ENCODE data around the gene DUSP2.

Gene DUSP2

GRCh38 chr2:96106991-96107707, 38.1 kb downstream of the DUSP2 start:
- no peaks in the 10 kb centered on the region for H4K20me1 ChIP-seq (ENCODE audit: insufficient read depth, low read length)
- H3K4me1 ChIP-seq (ENCODE audit: insufficient read depth, low read length, severe bottlenecking) = no peaks in the 10 kb centered on the region
- no peak overlapping the region for H3K4me3 ChIP-seq (ENCODE audit: low read depth, low read length, poor library complexity, severe bottlenecking)
- H3K79me2 ChIP-seq (ENCODE audit: insufficient read depth, low read length) = no peaks in the 10 kb centered on the region
- H3K4me2 ChIP-seq (ENCODE audit: low read length) = no peak overlapping the region
- no peak overlapping the region for H2AFZ ChIP-seq (ENCODE audit: low read length)
- H3K9me3 ChIP-seq (ENCODE audit: low read length) = peaks cover 5% of the 10 kb centered on the region; the same call in 1 of the 2 replicates
- no peaks in the 10 kb centered on the region for H3K9me2 ChIP-seq (ENCODE audit: low read depth, low read length)
- H3K9ac ChIP-seq (ENCODE audit: low read length) = no peak overlapping the region
- no peaks in the 10 kb centered on the region for H3F3A ChIP-seq (ENCODE audit: insufficient read depth, low read length)
- no peaks in the 10 kb centered on the region; the same call in 1 of the 2 replicates for H3K36me3 ChIP-seq (ENCODE audit: insufficient read depth, low read length)
- no peak overlapping the region for H3K27ac ChIP-seq (ENCODE audit: low read depth, low read length, poor library complexity, severe bottlenecking)
- TF ChIP-seq CTCF (IDR thresholded peaks at IDR 0.05; ENCODE audit: low read length) (no peak), EZH2 (IDR thresholded peaks at IDR 0.05; ENCODE audit: borderline replicate concordance, low read length) (no peak)
- H3K27me3 ChIP-seq (ENCODE audit: insufficient read depth, low read length) = peaks cover 22% of the 10 kb centered on the region; the same call in 1 of the 2 replicates

GRCh38 chr2:96105994-96106715, 39.1 kb downstream of the DUSP2 start:
- Histone ChIP-seq H3K4me1 (ENCODE audit: insufficient read depth, low read length, severe bottlenecking) (no peaks in the 10 kb centered on the region), H3K4me3 (ENCODE audit: low read depth, low read length, poor library complexity, severe bottlenecking) (no peak overlapping the region), H3K36me3 (ENCODE audit: insufficient read depth, low read length) (no peaks in the 10 kb centered on the region; the same call in 1 of the 2 replicates), H2AFZ (ENCODE audit: low read length) (no peak overlapping the region), H3K27me3 (ENCODE audit: insufficient read depth, low read length) (peaks cover 22% of the 10 kb centered on the region; the same call in 1 of the 2 replicates), H3F3A (ENCODE audit: insufficient read depth, low read length) (no peaks in the 10 kb centered on the region), H3K9me2 (ENCODE audit: low read depth, low read length) (no peaks in the 10 kb centered on the region), H3K79me2 (ENCODE audit: insufficient read depth, low read length) (no peaks in the 10 kb centered on the region), H3K4me2 (ENCODE audit: low read length) (no peak overlapping the region), H3K9me3 (ENCODE audit: low read length) (peaks cover 5% of the 10 kb centered on the region; the same call in 1 of the 2 replicates), H3K9ac (ENCODE audit: low read length) (no peak overlapping the region), H4K20me1 (ENCODE audit: insufficient read depth, low read length) (no peaks in the 10 kb centered on the region), H3K27ac (ENCODE audit: low read depth, low read length, poor library complexity, severe bottlenecking) (no peak overlapping the region)
- TF ChIP-seq EZH2 (IDR thresholded peaks at IDR 0.05; ENCODE audit: borderline replicate concordance, low read length) = no peak
- TF ChIP-seq CTCF (IDR thresholded peaks at IDR 0.05; ENCODE audit: low read length) = no peak

- H3K79me2 ChIP-seq (ENCODE audit: insufficient read depth, low read length) = no peaks in the 10 kb centered on the region
- H3K27ac ChIP-seq (ENCODE audit: low read depth, low read length, poor library complexity, severe bottlenecking) = no peak overlapping the region
- no peaks in the 10 kb centered on the region for H3F3A ChIP-seq (ENCODE audit: insufficient read depth, low read length)
- TF ChIP-seq CTCF (IDR thresholded peaks at IDR 0.05; ENCODE audit: low read length) = no peak
- TF ChIP-seq EZH2 (IDR thresholded peaks at IDR 0.05; ENCODE audit: borderline replicate concordance, low read length) = no peak
- no peaks in the 10 kb centered on the region for H3K4me1 ChIP-seq (ENCODE audit: insufficient read depth, low read length, severe bottlenecking)
- peaks cover 5% of the 10 kb centered on the region; the same call in 1 of the 2 replicates for H3K9me3 ChIP-seq (ENCODE audit: low read length)
- no peaks in the 10 kb centered on the region; the same call in 1 of the 2 replicates for H3K36me3 ChIP-seq (ENCODE audit: insufficient read depth, low read length)
- H3K4me3 ChIP-seq (ENCODE audit: low read depth, low read length, poor library complexity, severe bottlenecking) = no peak overlapping the region
- H3K9me2 ChIP-seq (ENCODE audit: low read depth, low read length) = no peaks in the 10 kb centered on the region
- peaks cover 22% of the 10 kb centered on the region; the same call in 1 of the 2 replicates for H3K27me3 ChIP-seq (ENCODE audit: insufficient read depth, low read length)
- no peak overlapping the region for H3K9ac ChIP-seq (ENCODE audit: low read length)
- no peak overlapping the region for H2AFZ ChIP-seq (ENCODE audit: low read length)
- no peaks in the 10 kb centered on the region for H4K20me1 ChIP-seq (ENCODE audit: insufficient read depth, low read length)
- no peak overlapping the region for H3K4me2 ChIP-seq (ENCODE audit: low read length)
These were observed 39.9 kb downstream of the DUSP2 start for GRCh38 chr2:96105152-96105915.

Measured in OCI-LY1 (cell line).